Suprapubic skin (tissue), 3 donors: ENCODE results near the gene KIAA1328.

Experiments used
- POLR2A ChIP-seq, 2 donors: fragments of 450-650 bp; IDR thresholded peaks; one replicate each; pipeline ENCODE4 v1.6.1; 2017; ENCODE audit warnings: antibody characterized with exemption in 2 of 2, mild to moderate bottlenecking in 2 of 2, moderate library complexity in 2 of 2
- TF ChIP-seq, protein P1 (sequence below), 2 donors: fragments of 200-600 bp in 1 of 2; fragments of 450-650 bp in 1 of 2; sonication (generic) in 1 of 2; IDR thresholded peaks; one replicate each; pipeline ENCODE4 v1.5.1; 2016 to 2019; ENCODE audit warnings: antibody characterized with exemption in 2 of 2, mild to moderate bottlenecking in 1 of 2, moderate library complexity in 1 of 2

DNA sequence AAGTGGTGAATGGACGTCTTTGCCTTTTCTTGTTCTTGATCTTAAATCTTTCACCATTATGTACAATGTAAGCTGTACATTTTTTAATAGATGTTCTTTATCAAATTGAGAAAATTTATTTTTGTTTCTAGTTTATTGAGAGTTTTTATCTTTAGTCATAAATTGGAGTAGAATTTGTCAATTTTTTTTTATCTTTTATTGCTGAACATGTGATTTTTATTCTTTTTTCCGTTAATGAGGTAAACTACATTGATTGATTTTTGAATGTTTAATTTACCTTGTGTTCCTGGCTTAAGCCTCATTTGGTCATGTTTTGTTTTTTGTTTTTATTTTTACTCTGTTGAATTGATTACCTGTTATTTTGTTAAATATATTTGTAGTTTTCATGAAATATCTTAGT lies 19.7 kb downstream of the KIAA1328 start:
- TF ChIP-seq, protein P1, sequence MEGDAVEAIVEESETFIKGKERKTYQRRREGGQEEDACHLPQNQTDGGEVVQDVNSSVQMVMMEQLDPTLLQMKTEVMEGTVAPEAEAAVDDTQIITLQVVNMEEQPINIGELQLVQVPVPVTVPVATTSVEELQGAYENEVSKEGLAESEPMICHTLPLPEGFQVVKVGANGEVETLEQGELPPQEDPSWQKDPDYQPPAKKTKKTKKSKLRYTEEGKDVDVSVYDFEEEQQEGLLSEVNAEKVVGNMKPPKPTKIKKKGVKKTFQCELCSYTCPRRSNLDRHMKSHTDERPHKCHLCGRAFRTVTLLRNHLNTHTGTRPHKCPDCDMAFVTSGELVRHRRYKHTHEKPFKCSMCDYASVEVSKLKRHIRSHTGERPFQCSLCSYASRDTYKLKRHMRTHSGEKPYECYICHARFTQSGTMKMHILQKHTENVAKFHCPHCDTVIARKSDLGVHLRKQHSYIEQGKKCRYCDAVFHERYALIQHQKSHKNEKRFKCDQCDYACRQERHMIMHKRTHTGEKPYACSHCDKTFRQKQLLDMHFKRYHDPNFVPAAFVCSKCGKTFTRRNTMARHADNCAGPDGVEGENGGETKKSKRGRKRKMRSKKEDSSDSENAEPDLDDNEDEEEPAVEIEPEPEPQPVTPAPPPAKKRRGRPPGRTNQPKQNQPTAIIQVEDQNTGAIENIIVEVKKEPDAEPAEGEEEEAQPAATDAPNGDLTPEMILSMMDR (IDR thresholded peaks at IDR 0.05), result no peak
- no peak for TF ChIP-seq POLR2A (IDR thresholded peaks at IDR 0.05)
